GDM1 (cell line): ENCODE measurements around the gene SBF1.
"Not testable (repeated sequence)": the region's sequence is repeated elsewhere in the genome, so short reads cannot be mapped to it uniquely, and the experiment has no call there.

Experiments used
- DNase-seq: peaks from one replicate; lab custom pipeline; 2025; lab: John Stamatoyannopoulos, UW

Gene SBF1

GRCh38 chr22:50422961-50423815 lies 51.6 kb downstream of the SBF1 start:
- DNase-seq: no peak

DNA sequence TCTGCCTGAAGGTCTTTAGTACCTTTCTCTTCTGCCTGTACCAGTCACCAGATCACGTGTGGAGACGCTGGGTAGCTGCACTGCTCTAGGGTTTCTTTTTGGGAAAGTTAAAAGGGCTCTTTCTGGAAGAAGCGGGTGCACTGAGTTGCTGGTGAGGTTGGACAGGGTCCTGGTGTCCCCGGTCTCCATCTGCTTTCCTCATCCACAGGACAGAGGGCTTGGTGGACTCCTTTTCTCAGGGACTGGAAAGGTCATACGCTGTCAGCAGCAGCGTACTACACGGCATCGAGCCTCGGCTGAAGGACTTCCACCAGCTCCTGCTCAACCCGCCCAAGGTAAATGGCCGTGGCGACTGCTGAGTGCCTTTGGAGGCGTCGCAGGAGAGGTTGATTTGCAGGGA lies 52.8 kb downstream of the SBF1 start:
- no peak for DNase-seq

DNA sequence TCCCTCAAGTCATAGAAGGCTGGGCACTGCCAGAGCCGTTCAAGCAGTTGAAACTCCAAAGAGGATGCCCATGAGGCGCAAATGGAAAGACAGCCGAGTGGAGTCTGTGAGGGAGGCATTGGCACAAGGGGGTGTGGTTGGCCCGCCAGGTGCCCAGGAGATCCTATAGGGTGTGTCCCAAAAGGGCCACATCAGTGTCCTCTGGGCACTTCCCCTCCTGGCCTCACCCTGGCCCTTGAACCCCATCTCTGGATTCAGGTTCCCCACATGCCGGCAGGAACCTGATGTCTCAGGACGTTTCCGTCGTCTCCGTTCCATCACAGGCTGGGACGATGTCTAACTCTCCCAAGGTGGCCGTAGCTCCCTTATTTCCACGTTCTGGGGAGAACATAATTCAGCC lies 54.3 kb downstream of the SBF1 start:
- DNase-seq: no peak

DNA sequence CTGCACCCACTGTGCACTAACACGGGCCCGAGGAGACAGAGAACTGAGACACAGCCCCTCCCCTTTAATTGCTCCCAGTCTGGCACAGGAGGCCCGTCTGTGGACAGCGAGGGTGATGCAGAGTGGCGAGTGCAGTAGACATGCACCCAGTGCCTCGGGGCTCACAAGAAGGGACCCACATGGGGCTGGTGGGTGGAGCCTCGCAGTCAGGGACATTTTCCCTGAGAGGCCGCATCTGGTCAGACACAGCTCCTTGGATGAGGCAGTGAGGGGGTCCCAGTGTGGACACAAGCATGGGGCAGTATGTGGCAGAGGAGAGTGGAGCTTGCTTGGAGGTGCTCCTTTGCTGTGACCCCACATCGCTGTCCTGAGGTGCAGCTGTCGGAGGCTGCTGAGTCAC lies 54.8 kb downstream of the SBF1 start:
- DNase-seq: no peak

- DNase-seq: no peak
Observed at GRCh38 chr22:50419116-50419515, 55.7 kb downstream of the SBF1 start.

- DNase-seq: no peak
Observed at GRCh38 chr22:50418624-50419023, 56.2 kb downstream of the SBF1 start.

DNA sequence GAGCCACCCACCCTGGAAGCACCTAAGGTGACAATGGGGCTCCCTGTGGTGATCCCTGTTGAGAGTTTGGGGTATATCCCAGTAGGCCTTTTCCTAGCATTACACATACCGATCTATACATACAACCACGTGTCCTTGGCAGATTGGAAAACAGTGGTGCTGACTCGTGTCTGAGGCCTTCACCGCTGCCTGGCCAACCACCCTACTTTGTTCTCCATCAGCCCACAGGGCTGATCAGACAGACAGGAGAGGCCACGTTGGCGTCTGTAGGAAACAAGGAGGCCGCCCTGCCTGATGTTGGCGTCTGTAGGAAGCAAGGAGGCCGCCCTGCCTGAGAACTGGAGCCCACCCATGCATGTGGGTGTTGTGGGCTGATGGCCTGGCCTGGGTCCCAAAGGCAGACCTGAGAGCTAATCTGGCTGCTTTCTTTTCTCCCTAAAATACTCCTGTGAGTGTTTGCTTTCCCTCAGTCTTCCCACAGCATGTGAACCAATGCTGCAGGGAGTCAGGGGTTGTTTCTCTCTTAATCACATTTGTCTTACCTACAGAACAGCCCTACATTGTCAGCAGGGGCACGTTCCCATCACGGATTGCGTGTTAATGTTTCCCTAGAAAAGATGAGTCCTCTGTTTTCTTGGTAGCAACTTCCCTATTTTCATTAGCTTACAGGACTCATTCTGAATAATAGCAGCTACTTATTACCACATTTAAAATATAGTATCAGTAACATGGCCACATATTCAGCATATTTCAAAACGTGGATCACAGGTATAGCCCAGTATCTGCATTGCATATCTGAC lies 57.2 kb downstream of the SBF1 start:
- no peak for DNase-seq

DNA sequence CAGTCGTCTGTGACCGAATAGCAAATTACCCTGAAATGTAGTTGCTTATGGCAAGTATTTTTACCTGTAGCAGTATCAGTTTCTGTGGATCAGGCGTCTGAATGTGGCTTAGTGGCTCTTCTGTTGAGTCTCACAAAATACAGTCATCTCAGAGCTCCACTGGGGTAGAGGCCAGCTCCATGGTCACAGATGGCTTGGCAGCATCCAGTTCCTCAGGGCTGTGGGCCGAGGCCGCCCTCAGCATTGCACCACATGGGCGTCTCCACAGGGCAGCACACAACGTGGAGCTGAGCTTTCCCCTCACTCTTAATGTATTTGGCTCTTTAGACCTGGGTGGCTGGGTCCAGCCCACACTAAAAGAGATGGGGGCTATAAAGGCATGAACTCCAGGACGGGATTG lies 57.8 kb downstream of the SBF1 start:
- no peak for DNase-seq

GRCh38 chr22:50415426-50415825 lies 59.4 kb downstream of the SBF1 start:
- no peak for DNase-seq

DNA sequence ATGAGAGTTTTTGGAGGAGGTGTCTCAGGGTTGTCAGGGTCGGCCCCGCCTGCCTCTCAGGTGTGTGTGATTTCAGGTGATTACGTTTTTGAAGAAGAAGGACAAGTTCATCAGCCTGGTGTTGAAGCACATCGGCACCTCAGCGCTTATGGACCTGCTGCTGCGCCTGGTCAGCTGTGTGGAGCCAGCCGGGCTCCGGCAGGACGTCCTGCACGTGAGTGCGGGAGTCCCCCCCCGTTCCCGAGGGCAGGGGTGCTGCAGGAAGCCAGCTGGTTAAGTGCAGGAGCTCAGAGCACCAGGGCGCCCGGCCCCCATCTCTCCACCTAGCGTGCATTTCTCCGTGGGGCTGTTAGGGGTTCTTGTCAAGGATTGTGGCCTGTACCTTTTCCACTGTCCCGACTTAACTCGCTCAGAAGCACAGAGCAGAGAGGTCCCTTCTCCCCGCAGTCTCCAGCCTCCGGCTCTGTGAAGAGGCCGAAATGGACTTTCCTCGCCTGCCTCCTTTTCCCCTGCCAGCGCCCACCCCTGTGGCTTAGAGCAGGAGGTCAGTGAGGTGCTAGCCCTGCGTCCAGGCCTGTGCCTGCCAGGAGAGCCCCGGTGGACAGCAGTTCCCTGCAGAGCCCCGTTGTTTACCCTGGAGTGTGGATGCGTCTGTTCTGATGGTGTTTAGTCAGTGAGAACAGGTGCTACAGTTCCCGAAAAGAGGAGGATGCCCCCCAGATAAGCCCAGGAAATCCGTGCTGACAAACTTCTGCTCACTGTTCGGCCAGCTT lies 60.2 kb downstream of the SBF1 start:
- no peak for DNase-seq

- DNase-seq: not testable (repeated sequence)
Observed at GRCh38 chr22:50408954-50409353, 65.9 kb downstream of the SBF1 start.

GRCh38 chr22:50408311-50408710 lies 66.5 kb downstream of the SBF1 start:
- no peak for DNase-seq

DNA sequence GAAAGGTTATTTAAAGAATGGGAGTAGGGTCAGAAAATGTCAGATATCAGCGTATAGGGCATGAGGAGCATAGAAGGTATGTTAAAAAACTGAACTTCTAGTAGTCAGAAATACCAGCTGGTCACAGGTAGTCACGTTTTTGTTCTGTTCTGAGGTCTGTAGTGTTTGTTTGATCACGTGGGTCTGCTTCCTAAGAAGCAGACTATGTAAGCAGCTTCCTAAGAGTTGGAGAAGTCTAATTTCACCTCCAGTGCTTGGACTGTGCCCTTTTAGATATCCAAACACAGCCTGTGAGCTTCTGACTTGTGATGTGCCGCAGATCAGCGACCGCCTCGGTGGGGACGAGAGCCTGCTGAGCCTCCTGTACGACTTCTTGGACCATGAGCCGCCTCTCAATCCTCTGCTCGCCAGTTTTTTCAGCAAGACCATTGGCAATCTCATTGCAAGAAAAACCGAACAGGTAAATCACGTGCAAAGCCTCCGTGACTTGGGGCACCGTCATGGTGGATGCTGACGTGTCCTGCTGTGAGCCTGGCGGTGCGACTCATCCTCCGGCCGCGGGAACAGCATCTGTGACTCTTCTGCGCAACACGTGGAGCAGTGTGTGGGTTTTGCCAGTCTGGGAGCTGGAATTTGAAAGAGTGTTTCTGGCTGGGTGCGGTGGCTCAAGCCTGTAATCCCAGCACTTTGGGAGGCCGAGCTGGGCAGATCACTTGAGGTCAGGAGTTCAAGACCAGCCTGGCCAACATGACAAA lies 68.2 kb downstream of the SBF1 start:
- no peak for DNase-seq

- peak; percentile 25 for DNase-seq
Observed at GRCh38 chr22:50403701-50404101, 71.1 kb downstream of the SBF1 start.

DNA sequence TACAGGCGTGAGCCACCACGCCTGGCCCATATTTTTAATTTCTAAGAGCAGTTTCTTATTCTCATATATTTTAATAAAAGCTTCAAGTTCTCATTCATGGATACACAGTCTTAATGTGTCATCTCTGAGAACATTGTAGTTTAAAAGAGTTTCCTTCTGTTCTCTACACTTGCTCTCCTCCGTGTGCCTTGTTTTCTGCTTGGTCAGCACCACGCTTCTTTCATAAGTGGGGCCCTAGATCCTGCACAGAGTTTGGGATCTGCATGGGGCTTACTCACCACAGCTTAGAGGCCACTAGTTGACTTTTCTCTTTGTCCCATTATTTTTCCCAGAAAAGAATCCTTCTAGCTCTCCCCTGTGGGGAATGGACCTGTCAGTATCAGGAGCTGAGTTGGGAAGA lies 72.9 kb downstream of the SBF1 start:
- DNase-seq: no peak

DNA sequence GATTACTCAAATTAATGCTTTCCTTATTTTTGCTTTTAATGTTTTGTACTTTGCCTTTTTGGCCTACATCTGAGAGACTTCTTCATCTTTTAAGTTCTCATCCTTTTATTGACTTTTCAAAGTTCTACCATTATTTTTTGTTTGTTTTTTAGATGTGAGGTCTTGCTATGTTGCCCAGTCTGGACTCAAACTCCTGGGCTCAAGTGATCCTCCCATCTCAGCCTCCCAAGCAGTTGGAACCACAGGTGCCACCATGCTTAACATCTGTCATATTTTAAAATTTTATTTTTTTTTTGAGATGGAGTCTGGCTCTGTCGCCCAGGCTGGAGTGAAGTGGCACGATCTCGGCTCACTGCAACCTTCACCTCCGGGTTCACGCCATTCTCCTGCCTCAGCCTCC lies 73.9 kb downstream of the SBF1 start:
- no peak for DNase-seq

DNA sequence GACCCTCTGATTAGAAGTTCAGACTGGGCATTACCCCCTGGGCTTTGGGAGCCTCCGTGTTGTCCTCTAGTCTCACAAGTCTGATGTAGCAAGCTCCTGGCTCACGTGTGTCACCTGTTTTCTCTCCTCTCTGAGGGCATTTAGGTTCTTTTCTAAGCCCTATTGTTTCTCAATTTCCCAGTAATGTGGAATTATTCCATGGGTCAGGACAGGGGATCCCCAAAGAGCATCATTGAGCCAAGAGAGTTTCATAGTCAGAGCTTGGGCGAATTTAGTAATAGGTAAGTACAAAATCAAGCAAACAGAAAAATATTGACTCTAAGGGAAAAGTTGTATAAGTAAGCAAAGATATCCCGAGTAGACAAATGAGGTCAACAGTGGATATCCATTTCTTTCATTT lies 74.4 kb downstream of the SBF1 start:
- DNase-seq: no peak

- DNase-seq: peak; percentile 29
Observed at GRCh38 chr22:50399751-50400331, 75.0 kb downstream of the SBF1 start.

DNA sequence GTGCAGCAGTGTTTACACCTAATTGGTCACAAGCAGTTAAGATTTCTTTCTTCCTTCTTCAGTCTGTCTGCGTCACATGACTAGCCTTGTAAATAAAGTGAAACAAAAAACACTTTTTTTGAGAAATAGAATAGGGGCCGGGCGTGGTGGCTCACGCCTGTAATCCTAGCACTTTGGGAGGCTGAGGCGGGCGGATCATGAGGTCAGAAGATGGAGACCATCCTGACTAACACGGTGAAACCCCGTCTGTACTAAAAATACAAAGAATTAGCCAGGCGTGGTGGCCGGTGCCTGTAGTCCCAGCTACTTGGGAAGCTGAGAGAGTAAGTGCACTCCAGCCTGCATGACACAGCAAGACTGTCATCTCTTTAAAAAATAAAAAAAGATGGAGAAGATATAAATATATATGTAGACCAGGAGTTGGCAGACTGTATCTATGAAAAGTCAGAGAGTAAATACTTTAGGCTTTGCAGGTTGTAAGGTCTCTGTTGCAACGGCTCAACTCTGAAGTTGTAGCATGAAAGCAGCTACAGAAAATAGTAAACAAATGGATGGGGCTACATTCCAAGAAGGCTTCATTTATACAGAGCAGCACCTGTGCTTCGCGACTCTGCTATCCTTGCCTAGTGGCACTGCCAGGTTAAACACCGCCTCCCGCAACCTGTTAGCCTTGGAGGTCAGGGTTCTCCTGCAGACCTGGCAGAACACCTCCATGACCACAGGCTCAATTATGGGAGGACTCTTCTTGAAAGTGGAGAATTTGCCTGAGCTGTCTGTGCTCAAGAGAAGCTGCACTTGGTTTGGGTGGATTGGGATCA lies 75.8 kb downstream of the SBF1 start:
- no peak for DNase-seq

DNA sequence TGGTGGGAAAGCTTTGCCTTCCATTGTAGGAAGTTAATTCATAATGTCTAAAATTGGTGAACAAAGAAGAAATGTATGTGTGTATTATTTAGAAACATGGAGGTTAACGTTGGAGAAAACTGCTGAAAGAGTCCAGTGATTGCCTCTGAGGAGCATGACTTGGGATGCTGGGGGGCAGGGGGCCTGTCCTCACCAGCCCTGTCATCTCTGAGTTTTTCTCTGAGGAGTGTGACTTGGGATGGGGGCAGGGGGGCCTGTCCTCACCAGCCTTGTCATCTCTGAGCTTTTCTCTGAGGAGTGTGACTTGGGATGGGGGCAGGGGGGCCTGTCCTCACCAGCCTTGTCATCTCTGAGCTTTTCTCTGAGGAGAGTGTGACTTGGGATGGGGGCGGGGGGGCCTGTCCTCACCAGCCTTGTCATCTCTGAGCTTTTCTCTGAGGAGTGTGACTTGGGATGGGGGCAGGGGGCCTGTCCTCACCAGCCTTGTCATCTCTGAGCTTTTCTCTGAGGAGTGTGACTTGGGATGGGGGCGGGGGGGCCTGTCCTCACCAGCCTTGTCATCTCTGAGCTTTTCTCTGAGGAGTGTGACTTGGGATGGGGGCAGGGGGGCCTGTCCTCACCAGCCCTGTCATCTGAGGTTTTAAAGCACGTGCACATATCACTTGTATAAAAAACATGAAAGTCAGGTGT lies 77.3 kb downstream of the SBF1 start:
- DNase-seq: not testable (repeated sequence)
